Skeletal muscle tissue (tissue), 4 donors: ENCODE measurements around the gene RAB8B. TPM values are rescaled to one million over a fixed set of nuclear protein-coding genes. Genes with fewer than 3 reads are reported as not detected.

ENCODE experiments used
- H3K27ac ChIP-seq: one replicate; pipeline ENCODE4 v1.7.0; 2013; ENCODE audit warnings: mild to moderate bottlenecking, low read depth, low read length, inconsistent platforms
- H3K27me3 ChIP-seq, 3 donors: one replicate each; pipeline ENCODE4 v1.7.0; 2013; ENCODE audit warnings: low read length in 3 of 3; ENCODE audit not compliant: control insufficient read depth in 3 of 3, insufficient read depth in 3 of 3
- H3K36me3 ChIP-seq, 3 donors: one replicate each; pipeline ENCODE4 v1.7.0; 2013; ENCODE audit warnings: low read length in 3 of 3; ENCODE audit not compliant: control insufficient read depth in 3 of 3, insufficient read depth in 3 of 3
- H3K4me1 ChIP-seq, 3 donors: one replicate each; pipeline ENCODE4 v1.7.0; 2013; ENCODE audit warnings: low read length in 3 of 3, mild to moderate bottlenecking in 3 of 3; ENCODE audit not compliant: control insufficient read depth in 3 of 3, insufficient read depth in 3 of 3
- H3K4me3 ChIP-seq, 3 donors: one replicate each; pipeline ENCODE4 v1.7.0; 2013; ENCODE audit warnings: low read length in 3 of 3
- H3K9ac ChIP-seq, 3 donors: one replicate each; pipeline ENCODE4 v1.7.0; 2013; ENCODE audit warnings: low read length in 3 of 3, mild to moderate bottlenecking in 3 of 3, moderate library complexity in 2 of 3, low read depth in 1 of 3
- H3K9me3 ChIP-seq, 3 donors: one replicate each; pipeline ENCODE4 v1.7.0; 2013; ENCODE audit warnings: low read length in 3 of 3; ENCODE audit not compliant: control insufficient read depth in 3 of 3
- total RNA-seq: library from RNA; depleted of rRNA; stranded (reverse); fragments of >200 nt; gene quantifications from one replicate; pipeline ENCODE4 v1.2.3, GENCODE V29; 2014
- donor health status: Osteomylitis.

The RAB8B gene
- total RNA-seq, 1 donor from 2014 or later, result 26.6 TPM

GRCh38 chr15:63296195-63296594, 106.8 kb downstream of the RAB8B start:
- H3K4me3 ChIP-seq, result no peak overlapping the region
- H3K27ac ChIP-seq, result no peak overlapping the region
- no peaks in the 10 kb centered on the region for H3K27me3 ChIP-seq
- no peaks in the 10 kb centered on the region for H3K9me3 ChIP-seq
- peaks cover 0 to 3% (median 0%) of the 10 kb centered on the region in 3 donors for H3K36me3 ChIP-seq
- no peak overlapping the region for H3K9ac ChIP-seq
- no peaks in the 10 kb centered on the region for H3K4me1 ChIP-seq

- H3K9me3 ChIP-seq, result no peaks in the 10 kb centered on the region
- no peaks in the 10 kb centered on the region for H3K4me1 ChIP-seq
- no peak overlapping the region for H3K27ac ChIP-seq
- no peak overlapping the region for H3K4me3 ChIP-seq
- no peaks in the 10 kb centered on the region for H3K27me3 ChIP-seq
- H3K9ac ChIP-seq, result no peak overlapping the region
- peaks cover 3 to 17% (median 15%) of the 10 kb centered on the region in 3 donors for H3K36me3 ChIP-seq
Measured at GRCh38 chr15:63299943-63300575, 110.7 kb downstream of the RAB8B start.

- Histone ChIP-seq H3K27me3 (no peaks in the 10 kb centered on the region), H3K9ac (no peak overlapping the region), H3K36me3 (peaks cover 3 to 25% (median 24%) of the 10 kb centered on the region in 3 donors), H3K4me1 (no peaks in the 10 kb centered on the region), H3K27ac (no peak overlapping the region), H3K4me3 (no peak overlapping the region), H3K9me3 (no peaks in the 10 kb centered on the region)
Measured at GRCh38 chr15:63301088-63301487, 111.7 kb downstream of the RAB8B start.

- no peaks in the 10 kb centered on the region for H3K9me3 ChIP-seq
- H3K27ac ChIP-seq, result no peak overlapping the region
- no peak overlapping the region for H3K4me3 ChIP-seq
- H3K27me3 ChIP-seq, result no peaks in the 10 kb centered on the region
- no peak overlapping the region for H3K9ac ChIP-seq
- H3K36me3 ChIP-seq, result peaks cover 3 to 31% (median 31%) of the 10 kb centered on the region in 3 donors
- no peaks in the 10 kb centered on the region for H3K4me1 ChIP-seq
Measured at GRCh38 chr15:63305260-63305659, 115.9 kb downstream of the RAB8B start.

- Histone ChIP-seq H3K27ac (no peak overlapping the region), H3K36me3 (peaks cover 3 to 31% (median 31%) of the 10 kb centered on the region in 3 donors)
Measured at GRCh38 chr15:63306492-63307073, 117.2 kb downstream of the RAB8B start.

GRCh38 chr15:63308491-63308890, 119.1 kb downstream of the RAB8B start:
- Histone ChIP-seq H3K27me3 (no peaks in the 10 kb centered on the region), H3K36me3 (peaks cover 2 to 20% (median 18%) of the 10 kb centered on the region in 3 donors), H3K9ac (no peak overlapping the region), H3K27ac (no peak overlapping the region), H3K4me1 (no peaks in the 10 kb centered on the region), H3K9me3 (no peaks in the 10 kb centered on the region), H3K4me3 (no peak overlapping the region)

More at GRCh38 chr15:63306492-63307073, 117.2 kb downstream of the RAB8B start:
- H3K4me3 ChIP-seq, result no peak overlapping the region
- no peaks in the 10 kb centered on the region for H3K4me1 ChIP-seq
- H3K9ac ChIP-seq, result no peak overlapping the region
- no peaks in the 10 kb centered on the region for H3K9me3 ChIP-seq
- H3K27me3 ChIP-seq, result no peaks in the 10 kb centered on the region

- Histone ChIP-seq H3K9me3 (no peaks in the 10 kb centered on the region), H3K9ac (no peak overlapping the region), H3K4me3 (no peak overlapping the region), H3K4me1 (no peaks in the 10 kb centered on the region), H3K27ac (no peak overlapping the region), H3K36me3 (peaks cover 0 to 16% (median 16%) of the 10 kb centered on the region in 3 donors), H3K27me3 (no peaks in the 10 kb centered on the region)
Measured at GRCh38 chr15:63308947-63309346, 119.5 kb downstream of the RAB8B start.

GRCh38 chr15:63310646-63311045, 121.2 kb downstream of the RAB8B start:
- no peaks in the 10 kb centered on the region for H3K9me3 ChIP-seq

GRCh38 chr15:63312286-63312685, 122.9 kb downstream of the RAB8B start:
- Histone ChIP-seq H3K9me3 (no peaks in the 10 kb centered on the region), H3K9ac (no peak overlapping the region), H3K4me1 (no peaks in the 10 kb centered on the region), H3K36me3 (no peaks in the 10 kb centered on the region), H3K27me3 (no peaks in the 10 kb centered on the region), H3K27ac (no peak overlapping the region), H3K4me3 (no peak overlapping the region)

More at GRCh38 chr15:63310646-63311045, 121.2 kb downstream of the RAB8B start:
- peaks cover 0 to 11% (median 10%) of the 10 kb centered on the region in 3 donors for H3K36me3 ChIP-seq
- no peaks in the 10 kb centered on the region for H3K4me1 ChIP-seq
- no peak overlapping the region for H3K4me3 ChIP-seq
- H3K27ac ChIP-seq, result no peak overlapping the region
- no peaks in the 10 kb centered on the region for H3K27me3 ChIP-seq
- no peak overlapping the region for H3K9ac ChIP-seq

GRCh38 chr15:63313825-63314224, 124.4 kb downstream of the RAB8B start:
- H3K4me1 ChIP-seq, result no peaks in the 10 kb centered on the region
- no peaks in the 10 kb centered on the region for H3K9me3 ChIP-seq

More at GRCh38 chr15:63313825-63314224, 124.4 kb downstream of the RAB8B start:
- Histone ChIP-seq H3K9ac (no peak overlapping the region), H3K36me3 (no peaks in the 10 kb centered on the region), H3K4me3 (no peak overlapping the region), H3K27ac (no peak overlapping the region), H3K27me3 (no peaks in the 10 kb centered on the region)
